HCT116 (cell line): Measurements from ENCODE around the gene CCDC188. TPM values are rescaled to one million over a fixed set of nuclear protein-coding genes. Genes with fewer than 3 reads are reported as not detected.

Experiments used
- ATAC-seq: fragments of 200-7000 bp; cut with Tn5 transposase; 2 replicates; pipeline ENCODE4 v1.9.1; 2020; ENCODE audit warnings: mild to moderate bottlenecking, moderate library complexity
- BruUV-seq: library from RNA; stranded (reverse); fragments of 400-500 nt; replicated peaks from 2 replicates; lab custom pipeline; 2021; lab: Mats Ljungman, UMichigan
- CTCF ChIA-PET: fragments of 300-600 bp; sonication (Branson Sonifier 250); formaldehyde crosslinking; loops from one replicate; lab custom pipeline; 2021; ENCODE audit warnings: antibody characterized with exemption; lab: Charles Lee
- POLR2A ChIA-PET: fragments of 300-600, 350-600 bp; sonication (Branson Sonifier 250); formaldehyde crosslinking; loops from one replicate; lab custom pipeline; 2021; ENCODE audit warnings: antibody characterized with exemption; lab: Charles Lee
- RAD21 ChIA-PET, 2 experiments: fragments of 300-600 bp; sonication (Branson Sonifier 250); formaldehyde crosslinking; loops; one replicate each; lab custom pipeline; 2023; ENCODE audit warnings: low total read pairs in 2 of 2; ENCODE audit not compliant: uncharacterized antibody in 2 of 2, unreplicated experiment in 2 of 2, low non-redundant PET in 1 of 2; lab: Charles Lee
- DNase-seq: peaks from one replicate; pipeline ENCODE4 v3.0.0-alpha.2; 2010; ENCODE audit warnings: low read depth, low spot score
- H2AFZ ChIP-seq: fragments of 200-600 bp; shearing (Covaris generic), sonication (generic); 2 replicates; pipeline ENCODE4 v1.6.1; 2017; ENCODE audit warnings: low read depth, mixed run types, mixed read lengths, antibody characterized with exemption, low read length; ENCODE audit not compliant: poor library complexity, severe bottlenecking
- H3K27ac ChIP-seq: 2 replicates; pipeline ENCODE4 v1.5.1; 2012; ENCODE audit warnings: low read depth, low read length
- H3K27me3 ChIP-seq: fragments of 200-600 bp; sonication (generic); 2 replicates; pipeline ENCODE4 v1.6.1; 2016; ENCODE audit warnings: mixed run types, low read length, mixed read lengths; ENCODE audit not compliant: insufficient read depth
- H3K36me3 ChIP-seq, 2 experiments: fragments of 200-500 bp in 1 of 2; fragments of 200-600 bp in 1 of 2; sonication (Bioruptor generic) in 1 of 2; sonication (generic) in 1 of 2; 2 replicates each; pipeline versions ENCODE4 v1.5.1 to v1.6.1; 2014 to 2016; ENCODE audit warnings: low read length in 2 of 2, inconsistent platforms in 1 of 2, mixed read lengths in 1 of 2, mixed run types in 1 of 2; ENCODE audit not compliant: insufficient read depth in 2 of 2, control insufficient read depth in 1 of 2
- H3K4me1 ChIP-seq, 2 experiments: fragments of 200-600 bp in 1 of 2; sonication (generic) in 1 of 2; 2 replicates each; pipeline versions ENCODE4 v1.5.1 to v1.6.1; 2012 to 2017; ENCODE audit warnings: low read length in 2 of 2, inconsistent platforms in 1 of 2, mild to moderate bottlenecking in 1 of 2, mixed read lengths in 1 of 2, mixed run types in 1 of 2, moderate library complexity in 1 of 2; ENCODE audit not compliant: insufficient read depth in 2 of 2, control insufficient read depth in 1 of 2
- H3K4me2 ChIP-seq: fragments of 200-600 bp; sonication (generic); 2 replicates; pipeline ENCODE4 v1.6.1; 2017; ENCODE audit warnings: mixed run types, low read length, mixed read lengths
- H3K4me3 ChIP-seq, 2 experiments: fragments of 200-600 bp in 1 of 2; sonication (generic) in 1 of 2; replicated peaks in 1 of 2; 2 replicates each; pipeline ENCODE4 v1.5.1; 2011 to 2016; ENCODE audit warnings: low read length in 2 of 2, control low read depth in 1 of 2, low read depth in 1 of 2, mild to moderate bottlenecking in 1 of 2, mixed read lengths in 1 of 2, mixed run types in 1 of 2
- H3K79me2 ChIP-seq: fragments of 200-600 bp; sonication (generic); 2 replicates; pipeline ENCODE4 v1.6.1; 2017; ENCODE audit warnings: mild to moderate bottlenecking, mixed run types, low read length, moderate library complexity, mixed read lengths; ENCODE audit not compliant: insufficient read depth
- H3K9ac ChIP-seq: fragments of 200-600 bp; sonication (generic); 2 replicates; pipeline ENCODE4 v1.6.1; 2016; ENCODE audit warnings: low read length, mixed read lengths
- H3K9me2 ChIP-seq: fragments of 200-600 bp; sonication (generic), shearing (Covaris generic); 2 replicates; pipeline ENCODE4 v1.6.1; 2017; ENCODE audit warnings: mixed run types, mild to moderate bottlenecking, moderate library complexity; ENCODE audit not compliant: insufficient read depth
- H3K9me3 ChIP-seq, 2 experiments: fragments of 200-500 bp in 1 of 2; fragments of 200-600 bp in 1 of 2; sonication (Bioruptor generic) in 1 of 2; sonication (generic) in 1 of 2; 2 replicates each; pipeline ENCODE4 v1.6.1; 2014 to 2017; ENCODE audit warnings: low read length in 2 of 2, mixed read lengths in 2 of 2, inconsistent platforms in 1 of 2, low read depth in 1 of 2, mild to moderate bottlenecking in 1 of 2, mixed run types in 1 of 2, moderate library complexity in 1 of 2; ENCODE audit not compliant: control insufficient read depth in 1 of 2, insufficient read depth in 1 of 2
- H4K20me1 ChIP-seq: fragments of 200-600 bp; sonication (generic), shearing (Covaris generic); 2 replicates; pipeline ENCODE4 v1.6.1; 2017; ENCODE audit warnings: mixed run types, mild to moderate bottlenecking, moderate library complexity; ENCODE audit not compliant: insufficient read depth
- CBX3 ChIP-seq: IDR thresholded peaks from 2 replicates; pipeline ENCODE4 v1.6.1; 2012; ENCODE audit warnings: low read depth
- CEBPB ChIP-seq: IDR thresholded peaks from 2 replicates; pipeline ENCODE4 v1.6.1; 2012; ENCODE audit warnings: low read depth
- EGR1 ChIP-seq: IDR thresholded peaks from 2 replicates; pipeline ENCODE4 v1.6.1; 2012; ENCODE audit warnings: low read depth
- EZH2 ChIP-seq: fragments of 200-600 bp; sonication (generic); IDR thresholded peaks from 2 replicates; pipeline ENCODE4 v1.6.1; 2017; ENCODE audit warnings: antibody characterized with exemption, mixed run types
- JUND ChIP-seq: IDR thresholded peaks from 2 replicates; pipeline ENCODE4 v1.6.1; 2012
- POLR2AphosphoS5 ChIP-seq: IDR thresholded peaks from 2 replicates; pipeline ENCODE4 v1.6.1; 2011; ENCODE audit warnings: mild to moderate bottlenecking, low read depth, low read length, moderate library complexity
- RAD21 ChIP-seq: IDR thresholded peaks from 2 replicates; pipeline ENCODE4 v1.6.1; 2012; ENCODE audit warnings: low read depth, mild to moderate bottlenecking
- YY1 ChIP-seq: IDR thresholded peaks from 2 replicates; pipeline ENCODE4 v1.6.1; 2011; ENCODE audit warnings: low read length, low read depth, moderate library complexity, mild to moderate bottlenecking; ENCODE audit not compliant: insufficient replicate concordance; ENCODE audit errors: extremely low read depth
- ZNF274 ChIP-seq: fragments of 200-500 bp; sonication (Bioruptor generic); IDR thresholded peaks from 2 replicates; pipeline ENCODE4 v1.6.1; 2014; ENCODE audit warnings: mild to moderate bottlenecking, low read depth, low read length, inconsistent platforms
- intact Hi-C: fragments of 100-400 bp; cut with micrococcal nuclease; formaldehyde crosslinking; loops from 2 replicates; pipeline ENCODE4 v1.10.0; 2022
- total RNA-seq: library from RNA; stranded (reverse); gene quantifications from one replicate; pipeline ENCODE4 v1.2.1, GENCODE V29; 2021; ENCODE audit not compliant: unreplicated experiment
- TF ChIP-seq, protein P1 (sequence below): IDR thresholded peaks from 2 replicates; pipeline ENCODE4 v1.6.1; 2012; ENCODE audit warnings: low read depth
- TF ChIP-seq, protein P2 (sequence below): IDR thresholded peaks from 2 replicates; pipeline ENCODE4 v1.6.1; 2011; ENCODE audit warnings: mild to moderate bottlenecking, low read length, moderate library complexity; ENCODE audit not compliant: insufficient replicate concordance; ENCODE audit errors: extremely low read depth
- TF ChIP-seq, protein P3 (sequence below): IDR thresholded peaks from 2 replicates; pipeline ENCODE4 v1.6.1; 2012
- TF ChIP-seq, protein P4 (sequence below): IDR thresholded peaks from 2 replicates; pipeline ENCODE4 v1.6.1; 2012

Gene CCDC188
- total RNA-seq, 1 experiment from 2014 or later, result not detected

DNA sequence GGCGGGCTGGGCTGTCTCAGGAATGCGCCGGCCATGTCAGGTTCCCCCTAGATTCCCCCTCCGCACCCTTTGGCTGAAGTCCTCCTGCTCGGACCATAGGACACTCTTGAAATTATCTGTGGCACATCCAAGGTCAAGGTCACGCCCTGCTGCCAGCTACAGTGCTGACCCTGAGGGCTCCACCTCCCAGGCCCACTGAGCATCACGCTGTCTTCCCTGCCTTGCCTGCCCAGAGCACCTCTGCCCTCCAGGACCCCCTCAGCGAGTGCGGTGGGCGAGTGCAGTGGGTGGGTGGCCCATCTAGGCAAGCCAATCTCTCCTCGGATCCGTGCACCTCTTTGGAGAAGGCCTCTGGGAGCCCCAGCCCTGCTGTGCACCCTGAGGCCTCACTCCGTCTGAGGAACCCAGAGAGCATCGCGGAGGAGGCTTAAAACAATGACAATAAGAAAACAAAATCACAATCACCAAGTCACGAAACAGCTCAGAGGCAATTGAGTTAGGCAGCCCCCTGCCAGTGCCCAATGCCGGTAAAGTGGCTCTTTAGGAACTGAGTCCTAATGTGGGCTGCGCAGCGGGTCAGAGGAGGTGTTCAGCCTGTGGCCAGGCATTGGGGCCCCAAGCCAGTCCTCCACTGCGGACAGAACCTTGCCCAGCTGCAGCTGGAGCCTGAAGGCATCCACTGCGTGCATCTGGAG, 26.5 kb upstream of the CCDC188 start (continued):
- TF ChIP-seq, protein P1, sequence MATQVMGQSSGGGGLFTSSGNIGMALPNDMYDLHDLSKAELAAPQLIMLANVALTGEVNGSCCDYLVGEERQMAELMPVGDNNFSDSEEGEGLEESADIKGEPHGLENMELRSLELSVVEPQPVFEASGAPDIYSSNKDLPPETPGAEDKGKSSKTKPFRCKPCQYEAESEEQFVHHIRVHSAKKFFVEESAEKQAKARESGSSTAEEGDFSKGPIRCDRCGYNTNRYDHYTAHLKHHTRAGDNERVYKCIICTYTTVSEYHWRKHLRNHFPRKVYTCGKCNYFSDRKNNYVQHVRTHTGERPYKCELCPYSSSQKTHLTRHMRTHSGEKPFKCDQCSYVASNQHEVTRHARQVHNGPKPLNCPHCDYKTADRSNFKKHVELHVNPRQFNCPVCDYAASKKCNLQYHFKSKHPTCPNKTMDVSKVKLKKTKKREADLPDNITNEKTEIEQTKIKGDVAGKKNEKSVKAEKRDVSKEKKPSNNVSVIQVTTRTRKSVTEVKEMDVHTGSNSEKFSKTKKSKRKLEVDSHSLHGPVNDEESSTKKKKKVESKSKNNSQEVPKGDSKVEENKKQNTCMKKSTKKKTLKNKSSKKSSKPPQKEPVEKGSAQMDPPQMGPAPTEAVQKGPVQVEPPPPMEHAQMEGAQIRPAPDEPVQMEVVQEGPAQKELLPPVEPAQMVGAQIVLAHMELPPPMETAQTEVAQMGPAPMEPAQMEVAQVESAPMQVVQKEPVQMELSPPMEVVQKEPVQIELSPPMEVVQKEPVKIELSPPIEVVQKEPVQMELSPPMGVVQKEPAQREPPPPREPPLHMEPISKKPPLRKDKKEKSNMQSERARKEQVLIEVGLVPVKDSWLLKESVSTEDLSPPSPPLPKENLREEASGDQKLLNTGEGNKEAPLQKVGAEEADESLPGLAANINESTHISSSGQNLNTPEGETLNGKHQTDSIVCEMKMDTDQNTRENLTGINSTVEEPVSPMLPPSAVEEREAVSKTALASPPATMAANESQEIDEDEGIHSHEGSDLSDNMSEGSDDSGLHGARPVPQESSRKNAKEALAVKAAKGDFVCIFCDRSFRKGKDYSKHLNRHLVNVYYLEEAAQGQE, result no peak
- TF ChIP-seq, protein P2, sequence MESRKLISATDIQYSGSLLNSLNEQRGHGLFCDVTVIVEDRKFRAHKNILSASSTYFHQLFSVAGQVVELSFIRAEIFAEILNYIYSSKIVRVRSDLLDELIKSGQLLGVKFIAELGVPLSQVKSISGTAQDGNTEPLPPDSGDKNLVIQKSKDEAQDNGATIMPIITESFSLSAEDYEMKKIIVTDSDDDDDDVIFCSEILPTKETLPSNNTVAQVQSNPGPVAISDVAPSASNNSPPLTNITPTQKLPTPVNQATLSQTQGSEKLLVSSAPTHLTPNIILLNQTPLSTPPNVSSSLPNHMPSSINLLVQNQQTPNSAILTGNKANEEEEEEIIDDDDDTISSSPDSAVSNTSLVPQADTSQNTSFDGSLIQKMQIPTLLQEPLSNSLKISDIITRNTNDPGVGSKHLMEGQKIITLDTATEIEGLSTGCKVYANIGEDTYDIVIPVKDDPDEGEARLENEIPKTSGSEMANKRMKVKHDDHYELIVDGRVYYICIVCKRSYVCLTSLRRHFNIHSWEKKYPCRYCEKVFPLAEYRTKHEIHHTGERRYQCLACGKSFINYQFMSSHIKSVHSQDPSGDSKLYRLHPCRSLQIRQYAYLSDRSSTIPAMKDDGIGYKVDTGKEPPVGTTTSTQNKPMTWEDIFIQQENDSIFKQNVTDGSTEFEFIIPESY, result no peak
- TF ChIP-seq, all 23 proteins: peak for 0

DNA sequence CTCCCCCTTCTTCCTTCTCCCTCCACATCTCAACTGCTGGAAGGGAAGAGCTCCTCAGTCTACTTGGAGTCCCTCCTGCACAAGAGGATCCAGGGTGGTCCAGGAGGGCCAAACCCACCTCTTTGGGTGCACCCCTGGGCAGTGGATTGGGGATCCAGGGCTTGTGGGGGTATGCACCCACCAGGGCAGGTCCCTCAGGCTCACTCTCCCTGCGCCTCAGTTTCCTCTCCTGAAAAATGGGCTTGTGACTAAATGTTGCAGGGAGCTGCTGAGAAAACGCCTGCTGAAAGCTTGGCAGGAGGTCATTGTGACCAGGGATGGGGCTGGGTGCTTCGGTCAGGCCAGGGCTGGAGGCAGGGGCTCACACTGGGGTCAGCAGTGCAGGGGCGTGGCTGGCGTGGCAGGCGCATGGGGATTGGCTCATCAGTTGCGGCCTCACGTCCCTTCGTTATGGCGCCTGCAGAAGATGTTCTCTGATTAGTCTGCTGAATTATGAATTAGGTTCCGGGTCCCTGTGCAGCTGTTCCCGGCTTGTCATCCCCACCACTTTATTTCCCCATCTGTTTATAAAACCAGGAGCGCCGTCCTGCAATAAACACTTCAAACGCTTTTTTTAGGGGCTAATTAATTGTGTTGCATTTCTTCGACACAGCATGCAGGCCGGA, 25.7 kb upstream of the CCDC188 start:
- DNase-seq, result no peak
- H3K36me3 ChIP-seq, result no peaks in the 10 kb centered on the region
- ChIA-PET CTCF (interaction anchor here (2.7 kb wide), 1 partner anchor 62 kb away, joined by 11 read pairs; no protein-coding TSS in a partner anchor), RAD21 (no interaction called here), POLR2A (no interaction called here)
- no peaks in the 10 kb centered on the region for H3K27me3 ChIP-seq
- H3K9me3 ChIP-seq, result no peaks in the 10 kb centered on the region
- H3K79me2 ChIP-seq, result no peaks in the 10 kb centered on the region
- no peak overlapping the region for H3K27ac ChIP-seq
- TF ChIP-seq EGR1 (no peak), POLR2AphosphoS5 (no peak), CBX3 (no peak), YY1 (no peak), RAD21 (no peak), ZNF274 (no peak), CEBPB (no peak), JUND (no peak), EZH2 (no peak)
- TF ChIP-seq, protein P3, sequence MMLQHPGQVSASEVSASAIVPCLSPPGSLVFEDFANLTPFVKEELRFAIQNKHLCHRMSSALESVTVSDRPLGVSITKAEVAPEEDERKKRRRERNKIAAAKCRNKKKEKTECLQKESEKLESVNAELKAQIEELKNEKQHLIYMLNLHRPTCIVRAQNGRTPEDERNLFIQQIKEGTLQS, result no peak
- TF ChIP-seq, protein P4, sequence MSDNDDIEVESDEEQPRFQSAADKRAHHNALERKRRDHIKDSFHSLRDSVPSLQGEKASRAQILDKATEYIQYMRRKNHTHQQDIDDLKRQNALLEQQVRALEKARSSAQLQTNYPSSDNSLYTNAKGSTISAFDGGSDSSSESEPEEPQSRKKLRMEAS, result no peak
- TF ChIP-seq, protein P2, result no peak
- intact Hi-C loops, result no loop called here
- no peaks in the 10 kb centered on the region for H4K20me1 ChIP-seq
- no peak overlapping the region for H3K9ac ChIP-seq
- no peaks in the 10 kb centered on the region; a peak in 1 of 4 replicates for H3K4me1 ChIP-seq
- H3K4me2 ChIP-seq, result no peak overlapping the region
- no peaks in the 10 kb centered on the region for H3K9me2 ChIP-seq
- H3K4me3 ChIP-seq, result no peak overlapping the region
- no peak for ATAC-seq
- BruUV-seq, result no TSS peak
- H2AFZ ChIP-seq, result no peak overlapping the region
